Testis (tissue), 3 donors: ENCODE results near the gene F2. TPM values are rescaled to one million over a fixed set of nuclear protein-coding genes. Genes with fewer than 3 reads are reported as not detected.

Experiments used
- DNase-seq: peaks from one replicate; pipeline ENCODE4 v3.0.0-alpha.2; 2019
- H3K27ac ChIP-seq, 2 donors: fragments of 200-600 bp; sonication (generic); one replicate each; pipeline ENCODE4 v1.5.1; 2019
- H3K27me3 ChIP-seq: fragments of 200-600 bp; sonication (generic); one replicate; pipeline ENCODE4 v1.5.1; 2019
- H3K36me3 ChIP-seq: fragments of 200-600 bp; sonication (generic); one replicate; pipeline ENCODE4 v1.5.1; 2017; ENCODE audit warnings: low read depth; ENCODE audit errors: missing control alignments
- H3K4me1 ChIP-seq: fragments of 200-600 bp; sonication (generic); one replicate; pipeline ENCODE4 v1.5.1; 2019
- H3K4me3 ChIP-seq, 2 donors: fragments of 200-600 bp; sonication (generic); one replicate each; pipeline ENCODE4 v1.5.1; 2017 to 2019
- H3K9me3 ChIP-seq: fragments of 200-600 bp; sonication (generic); one replicate; pipeline ENCODE4 v1.5.1; 2017
- POLR2A ChIP-seq: fragments of 450-650 bp; IDR thresholded peaks from one replicate; pipeline ENCODE4 v1.6.1; 2017; ENCODE audit warnings: antibody characterized with exemption, mild to moderate bottlenecking, moderate library complexity
- WGBS, 2 donors: methylation state at CpG; one replicate each; pipeline ENCODE4 v1.1.5; 2018; 5-methylcytosine and 5-hydroxymethylcytosine counted together
- intact Hi-C: fragments of 100-400 bp; cut with DNase I; formaldehyde crosslinking; loops from one replicate; pipeline ENCODE4 v1.15.1; 2023; ENCODE audit warnings: low total_unique reads
- polyA plus RNA-seq: library from polyadenylated mRNA; stranded (reverse); fragments of 350-450 nt; fragmentation: Illumina TruSeq; extraction: RNeasy Lipid Tissue Mini Kit (QIAGEN cat#74804); gene quantifications from one replicate; pipeline ENCODE4 v1.2.3, GENCODE V29; 2014; ENCODE audit warnings: low read depth, low replicate concordance; ENCODE audit not compliant: insufficient read depth
- total RNA-seq, 2 donors: library from RNA; depleted of rRNA; stranded (reverse); fragments of >200 nt; gene quantifications; one replicate each; pipeline ENCODE4 v1.2.3, GENCODE V29; 2016
- TF ChIP-seq, protein P1 (sequence below), 3 experiments: fragments of 450-650 bp in 2 of 3; fragments of 200-600 bp in 1 of 3; sonication (generic) in 1 of 3; IDR thresholded peaks; one replicate each; pipeline ENCODE4 v1.5.1; 2016 to 2019; ENCODE audit warnings: antibody characterized with exemption in 3 of 3, mild to moderate bottlenecking in 2 of 3, moderate library complexity in 1 of 3

F2 gene
- total and polyA plus RNA-seq, 3 donors from 2014 or later, result 0.47 to 3.6 (median 2.4) TPM

GRCh38 chr11:46729110-46730027 is 10.4 kb downstream of the F2 start:
- WGBS, 2 donors, result 89 to 90% methylated on average over 24 of the region's 24 CpGs
- Histone ChIP-seq H3K36me3 (no peaks in the 10 kb centered on the region), H3K9me3 (no peaks in the 10 kb centered on the region), H3K4me1 (no peaks in the 10 kb centered on the region), H3K4me3 (no peak overlapping the region), H3K27ac (no peak overlapping the region), H3K27me3 (no peaks in the 10 kb centered on the region)
- TF ChIP-seq POLR2A, result no peak
- TF ChIP-seq, protein P1, sequence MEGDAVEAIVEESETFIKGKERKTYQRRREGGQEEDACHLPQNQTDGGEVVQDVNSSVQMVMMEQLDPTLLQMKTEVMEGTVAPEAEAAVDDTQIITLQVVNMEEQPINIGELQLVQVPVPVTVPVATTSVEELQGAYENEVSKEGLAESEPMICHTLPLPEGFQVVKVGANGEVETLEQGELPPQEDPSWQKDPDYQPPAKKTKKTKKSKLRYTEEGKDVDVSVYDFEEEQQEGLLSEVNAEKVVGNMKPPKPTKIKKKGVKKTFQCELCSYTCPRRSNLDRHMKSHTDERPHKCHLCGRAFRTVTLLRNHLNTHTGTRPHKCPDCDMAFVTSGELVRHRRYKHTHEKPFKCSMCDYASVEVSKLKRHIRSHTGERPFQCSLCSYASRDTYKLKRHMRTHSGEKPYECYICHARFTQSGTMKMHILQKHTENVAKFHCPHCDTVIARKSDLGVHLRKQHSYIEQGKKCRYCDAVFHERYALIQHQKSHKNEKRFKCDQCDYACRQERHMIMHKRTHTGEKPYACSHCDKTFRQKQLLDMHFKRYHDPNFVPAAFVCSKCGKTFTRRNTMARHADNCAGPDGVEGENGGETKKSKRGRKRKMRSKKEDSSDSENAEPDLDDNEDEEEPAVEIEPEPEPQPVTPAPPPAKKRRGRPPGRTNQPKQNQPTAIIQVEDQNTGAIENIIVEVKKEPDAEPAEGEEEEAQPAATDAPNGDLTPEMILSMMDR (IDR thresholded peaks at IDR 0.05), result no peak
- DNase-seq, result no peak
- intact Hi-C loops, result no loop called here

GRCh38 chr11:46731545-46731944 is 12.5 kb downstream of the F2 start:
- Histone ChIP-seq H3K36me3 (no peaks in the 10 kb centered on the region), H3K27me3 (no peaks in the 10 kb centered on the region), H3K9me3 (no peaks in the 10 kb centered on the region), H3K27ac (no peak overlapping the region), H3K4me3 (no peak overlapping the region), H3K4me1 (no peaks in the 10 kb centered on the region)
- WGBS, 2 donors, result 68 to 75% methylated on average over 4 of the region's 4 CpGs
- TF ChIP-seq POLR2A, result no peak
- TF ChIP-seq, protein P1 (IDR thresholded peaks at IDR 0.05), result no peak
- intact Hi-C loops, result no loop called here
- DNase-seq, result no peak

GRCh38 chr11:46733234-46733633 is 14.2 kb downstream of the F2 start:
- Histone ChIP-seq H3K27me3 (no peaks in the 10 kb centered on the region), H3K9me3 (no peaks in the 10 kb centered on the region), H3K4me1 (no peaks in the 10 kb centered on the region), H3K27ac (no peak overlapping the region), H3K4me3 (no peak overlapping the region), H3K36me3 (no peaks in the 10 kb centered on the region)
- TF ChIP-seq, protein P1 (IDR thresholded peaks at IDR 0.05), result no peak
- no peak for TF ChIP-seq POLR2A
- DNase-seq, result no peak
- 64 to 95% methylated on average over 1 of the region's 1 CpG for WGBS, 2 donors
- intact Hi-C loops, result no loop called here

DNA sequence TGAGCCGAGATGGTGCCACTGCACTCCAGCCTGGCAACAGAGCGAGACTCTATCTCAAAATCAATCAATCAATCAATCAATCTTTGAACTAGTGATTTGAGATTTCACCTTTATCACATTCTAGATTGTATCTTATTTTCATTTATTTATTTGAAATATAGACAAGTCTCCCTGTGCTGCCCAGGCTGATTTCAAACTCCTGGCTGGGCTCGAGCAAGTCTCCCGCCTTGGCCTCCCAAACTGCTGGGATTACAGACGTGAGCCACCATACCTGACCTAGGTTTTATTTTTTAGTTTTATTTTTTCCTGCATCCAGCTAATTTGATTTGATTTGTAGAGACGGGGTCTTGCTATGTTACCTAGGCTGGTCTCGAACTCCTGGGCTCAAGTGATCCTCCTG is 17.1 kb downstream of the F2 start:
- intact Hi-C loops, result no loop called here
- DNase-seq, result no peak
- no peak overlapping the region for H3K27ac ChIP-seq
- TF ChIP-seq, protein P1 (IDR thresholded peaks at IDR 0.05), result no peak
- TF ChIP-seq POLR2A, result no peak
- H3K4me3 ChIP-seq, result no peak overlapping the region
- no peaks in the 10 kb centered on the region for H3K27me3 ChIP-seq
- H3K36me3 ChIP-seq, result no peaks in the 10 kb centered on the region
- peaks cover 5% of the 10 kb centered on the region for H3K4me1 ChIP-seq
- no peaks in the 10 kb centered on the region for H3K9me3 ChIP-seq
- 92 to 96% methylated on average over 7 of the region's 7 CpGs for WGBS, 2 donors

DNA sequence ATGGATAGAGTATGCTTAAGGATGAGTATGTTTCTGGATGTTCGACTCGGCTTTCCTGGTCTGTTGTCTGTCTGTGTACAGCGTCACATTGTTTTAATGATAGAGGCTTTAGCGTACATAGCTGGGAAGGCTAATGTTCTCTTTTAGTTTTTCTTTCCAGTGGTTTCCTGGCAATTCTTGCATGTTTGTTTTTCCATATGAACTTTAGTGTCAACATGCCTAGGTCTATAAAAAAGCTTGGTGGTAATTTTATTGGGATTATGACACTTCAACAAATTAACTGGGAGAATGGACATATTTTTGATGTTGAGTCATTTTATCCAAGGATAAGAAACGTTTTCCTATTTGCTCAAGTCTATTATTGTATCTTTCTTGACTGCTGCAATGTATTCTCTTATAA is 17.6 kb downstream of the F2 start:
- no peaks in the 10 kb centered on the region for H3K36me3 ChIP-seq
- TF ChIP-seq, protein P1 (IDR thresholded peaks at IDR 0.05), result no peak
- no peak for TF ChIP-seq POLR2A
- WGBS, 2 donors, result 66% methylated on average over 5 of the region's 5 CpGs

More for the DNA sequence above, 17.6 kb downstream of the F2 start:
- no peaks in the 10 kb centered on the region for H3K9me3 ChIP-seq
- H3K4me1 ChIP-seq, result peaks cover 5% of the 10 kb centered on the region
- no peaks in the 10 kb centered on the region for H3K27me3 ChIP-seq
- no peak overlapping the region for H3K4me3 ChIP-seq
- no peak for DNase-seq
- no peak overlapping the region for H3K27ac ChIP-seq
- intact Hi-C loops, result no loop called here
